ENCODE data around the gene NFX1.

GRCh38 chr9:33246269-33246860 is 44.0 kb upstream of the NFX1 start:
- TF ChIP-seq CTCF (IDR thresholded peaks at IDR 0.05) (no peak), POLR2A (IDR thresholded peaks at IDR 0.05) (no peak)

All from breast epithelium (tissue), 3 donors.